Medulla oblongata (tissue), 1 donor: Measurements from ENCODE around the gene ADGRE1.

ENCODE experiments used
- DNase-seq: peaks from one replicate; pipeline ENCODE4 v3.0.0-alpha.2; 2015; ENCODE audit errors: extremely low spot score

The ADGRE1 gene

DNA sequence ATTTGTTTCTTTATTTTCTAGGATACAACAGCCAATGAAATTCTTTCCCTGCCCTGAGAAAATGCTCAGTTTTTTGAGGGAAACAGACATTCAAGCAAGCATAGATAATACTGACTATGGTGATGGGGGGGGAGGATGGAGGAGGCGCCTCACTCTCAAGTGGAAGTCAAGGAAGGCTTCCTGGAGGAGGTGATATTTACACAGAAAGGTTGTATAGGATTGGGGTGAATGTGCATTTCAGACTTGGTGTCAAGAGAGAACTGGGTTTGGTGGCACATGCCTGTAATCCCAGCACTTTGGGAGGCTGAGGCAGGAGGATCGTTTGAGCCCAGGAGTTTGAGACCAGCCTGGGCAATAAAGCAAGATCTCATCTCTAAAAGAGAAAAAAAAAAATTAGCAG is 12.2 kb upstream of the ADGRE1 start:
- DNase-seq: no peak

DNA sequence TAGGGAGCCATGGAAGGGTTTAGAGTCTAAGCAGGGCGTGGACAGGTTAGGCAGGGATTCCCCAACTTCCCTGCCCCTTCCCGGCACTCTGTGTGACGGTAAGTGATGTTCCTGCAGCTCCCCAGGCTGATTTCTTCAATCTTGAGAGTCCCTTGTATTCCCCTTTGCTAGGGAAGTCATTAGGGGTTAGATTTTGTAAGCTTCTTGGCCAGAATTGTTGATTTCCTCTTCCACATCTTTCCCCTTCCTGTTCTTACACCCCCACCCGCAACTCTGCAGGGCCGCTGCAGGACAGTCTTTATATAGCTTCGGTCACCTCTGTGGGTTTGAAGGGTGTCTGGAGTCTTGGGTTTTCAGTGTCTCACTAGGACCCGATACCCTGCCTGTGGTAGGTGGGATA is 10.6 kb upstream of the ADGRE1 start:
- DNase-seq: peak; percentile 14

DNA sequence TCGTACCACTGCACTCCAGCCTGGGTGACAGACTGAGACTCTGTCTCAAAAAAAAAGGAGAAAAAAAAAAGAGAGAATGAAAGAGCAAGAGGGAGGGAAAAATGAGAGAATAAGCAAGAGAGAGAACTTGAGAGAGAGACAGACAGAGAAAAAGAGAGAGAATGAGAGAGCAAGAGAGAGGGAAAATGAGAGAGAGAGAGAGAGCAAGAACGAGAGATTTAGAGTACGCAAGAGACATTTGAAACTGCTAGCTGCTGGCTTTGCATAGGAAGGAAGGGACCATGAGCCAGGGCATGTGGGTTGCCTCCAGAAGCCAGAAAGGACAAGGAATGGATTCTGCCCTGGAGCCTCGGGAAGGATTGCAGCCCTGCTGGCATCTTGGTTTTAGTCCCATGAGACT is 9.6 kb upstream of the ADGRE1 start:
- no peak for DNase-seq

DNA sequence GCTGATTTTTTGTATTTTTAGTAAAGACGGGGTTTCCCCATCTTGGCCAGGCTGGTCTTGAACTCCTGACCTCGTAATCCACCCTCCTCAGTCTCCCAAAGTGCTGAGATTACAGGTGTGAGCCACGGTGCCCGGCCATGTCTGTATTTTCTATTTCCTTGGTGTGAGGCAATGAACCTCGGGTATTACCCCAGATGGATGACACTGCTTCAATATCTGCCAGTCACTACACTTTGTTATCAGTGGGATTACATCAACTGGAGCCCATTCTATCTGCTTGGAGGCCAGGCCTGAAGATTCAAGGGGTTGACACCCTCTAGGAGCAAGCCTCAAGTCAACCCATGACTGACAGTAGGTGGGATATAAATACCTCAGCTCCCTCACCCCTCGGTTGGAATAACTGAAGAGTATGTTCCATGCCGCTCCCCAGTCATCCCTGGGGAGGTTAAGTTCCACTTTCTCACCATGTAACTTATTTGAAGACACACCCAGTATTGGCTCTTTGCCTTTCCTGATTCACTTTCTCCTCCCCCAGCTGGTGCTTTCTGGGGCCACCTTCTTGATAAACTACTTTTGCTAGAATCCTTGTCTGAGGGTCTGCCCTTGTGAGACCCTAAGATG is 992 bp upstream of the ADGRE1 start:
- no peak for DNase-seq

DNA sequence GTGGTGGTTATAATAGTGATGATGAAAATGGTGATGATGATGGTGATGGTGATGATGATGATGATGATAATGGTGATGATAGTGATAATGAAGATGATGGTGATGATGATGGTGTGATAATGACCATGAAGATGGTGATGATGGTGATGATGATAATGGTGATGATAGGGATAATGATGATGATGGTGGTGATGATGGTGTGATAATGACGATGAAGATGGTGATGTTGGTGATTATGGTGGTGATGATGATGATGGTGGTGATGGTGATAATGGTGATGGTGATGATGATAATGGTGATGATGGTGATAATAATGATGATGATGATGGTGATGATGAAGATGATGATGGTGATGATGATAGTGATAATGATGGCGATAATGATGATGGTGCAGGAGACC is 1.6 kb downstream of the ADGRE1 start:
- no peak for DNase-seq

DNA sequence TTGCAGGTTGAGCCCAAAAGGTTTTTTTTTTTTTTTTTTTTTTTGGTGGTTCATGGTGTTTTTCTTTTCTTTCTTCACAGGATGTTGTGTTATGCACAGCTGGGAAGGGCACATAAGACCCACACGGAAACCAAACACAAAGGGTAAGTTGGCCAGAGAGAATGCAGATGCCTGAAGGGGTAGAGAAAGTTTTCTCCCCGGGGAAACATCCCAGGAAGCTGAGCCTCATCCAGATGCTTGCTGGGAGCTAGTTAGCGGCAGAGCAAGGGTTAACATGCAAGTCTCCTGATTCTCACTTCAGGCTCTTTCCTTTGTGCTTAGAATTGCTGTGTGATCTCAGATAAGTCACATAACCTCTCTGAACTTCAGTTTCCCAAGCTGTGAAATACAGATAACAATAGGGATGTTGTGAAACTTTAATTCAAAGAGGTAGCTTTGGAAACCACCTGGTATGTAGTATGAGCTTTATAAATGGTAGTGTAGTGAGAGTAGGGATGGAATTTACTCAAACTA is 3.1 kb downstream of the ADGRE1 start:
- DNase-seq: no peak

DNA sequence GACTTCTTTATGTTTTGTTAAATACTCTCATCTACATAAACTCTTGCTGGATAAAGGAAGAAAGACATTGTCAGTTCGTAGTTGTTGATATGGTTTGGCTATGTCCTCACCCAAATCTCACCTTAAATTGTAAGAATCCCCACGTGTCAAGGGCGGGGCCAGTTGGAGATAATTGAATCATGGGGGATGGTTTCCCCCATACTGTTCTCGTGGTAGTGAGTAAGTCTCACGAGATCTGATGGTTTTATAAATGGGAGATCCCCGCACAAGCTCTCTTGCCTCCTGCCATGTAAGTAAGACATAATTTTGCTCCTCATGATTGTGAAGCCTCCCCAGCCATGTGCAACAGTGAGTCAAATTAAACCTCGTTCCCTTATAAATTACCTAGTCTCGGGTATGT is 3.6 kb downstream of the ADGRE1 start:
- no peak for DNase-seq

DNA sequence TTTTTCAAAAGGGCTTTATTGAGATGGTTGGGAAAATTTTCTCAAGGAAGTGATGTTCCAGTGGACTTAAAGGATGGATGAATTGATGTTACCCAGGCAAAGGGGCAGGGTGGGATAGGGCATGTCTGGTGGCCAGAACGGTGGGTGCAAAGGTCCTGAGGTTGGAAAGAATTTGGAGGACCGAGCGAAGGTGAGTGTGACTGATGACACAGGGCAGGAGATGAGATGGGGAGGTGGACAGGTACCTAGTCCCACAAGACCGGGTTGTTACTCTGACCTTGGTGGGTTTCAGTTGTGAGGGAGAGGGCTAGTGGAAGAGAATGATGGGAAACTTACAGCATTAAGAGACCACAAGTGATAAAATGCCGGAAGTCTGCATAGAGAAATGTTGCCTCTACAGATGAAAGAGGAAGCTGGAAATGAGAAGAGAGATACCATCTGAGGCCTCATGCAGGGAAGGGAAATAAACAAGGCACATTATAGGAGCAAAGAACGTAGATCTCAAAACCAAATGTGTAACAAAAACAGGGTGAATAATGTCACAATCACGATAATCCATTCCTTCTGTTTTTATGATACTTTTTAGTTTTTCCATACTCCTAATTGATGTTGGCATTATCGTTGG is 4.5 kb downstream of the ADGRE1 start:
- peak; percentile 50 for DNase-seq

DNA sequence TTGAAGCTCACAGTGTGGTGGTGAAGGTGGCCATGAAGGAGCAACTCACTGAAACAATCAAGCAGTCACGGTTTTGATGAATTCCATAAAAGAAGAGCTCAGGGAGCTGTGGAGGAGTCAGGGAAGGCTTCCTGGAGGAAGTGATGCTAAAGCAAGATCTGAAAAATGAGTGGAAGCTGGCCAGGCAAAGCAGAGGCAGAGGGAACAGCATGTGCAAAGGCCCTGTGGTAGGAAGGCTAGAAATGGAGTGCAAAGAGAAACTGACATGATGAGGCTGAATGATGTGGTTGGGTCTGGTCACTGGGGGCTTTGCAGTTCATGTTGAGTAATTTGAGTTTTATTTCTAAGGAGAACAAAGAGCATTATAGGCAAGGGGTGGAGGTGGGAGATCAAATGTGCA is 6.9 kb downstream of the ADGRE1 start:
- DNase-seq: no peak

DNA sequence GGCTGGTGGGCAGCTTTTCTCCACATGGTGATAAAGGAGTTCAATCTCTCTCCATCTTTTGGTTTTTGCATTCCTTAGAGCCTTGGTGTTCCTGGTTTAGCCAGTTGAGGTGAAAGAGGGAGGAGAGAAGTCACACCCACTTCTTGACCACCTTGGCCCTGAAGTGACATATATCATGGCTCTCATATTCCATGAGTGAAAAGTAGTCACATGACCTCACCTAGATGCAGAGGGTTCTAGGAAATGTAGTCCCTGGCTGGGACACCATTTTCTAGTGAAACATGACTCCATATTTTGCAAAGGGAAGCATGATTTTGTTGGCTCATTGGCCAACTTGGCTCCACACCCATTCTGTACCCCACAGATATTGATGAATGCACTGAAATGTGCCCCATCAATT is 16.1 kb downstream of the ADGRE1 start:
- no peak for DNase-seq

DNA sequence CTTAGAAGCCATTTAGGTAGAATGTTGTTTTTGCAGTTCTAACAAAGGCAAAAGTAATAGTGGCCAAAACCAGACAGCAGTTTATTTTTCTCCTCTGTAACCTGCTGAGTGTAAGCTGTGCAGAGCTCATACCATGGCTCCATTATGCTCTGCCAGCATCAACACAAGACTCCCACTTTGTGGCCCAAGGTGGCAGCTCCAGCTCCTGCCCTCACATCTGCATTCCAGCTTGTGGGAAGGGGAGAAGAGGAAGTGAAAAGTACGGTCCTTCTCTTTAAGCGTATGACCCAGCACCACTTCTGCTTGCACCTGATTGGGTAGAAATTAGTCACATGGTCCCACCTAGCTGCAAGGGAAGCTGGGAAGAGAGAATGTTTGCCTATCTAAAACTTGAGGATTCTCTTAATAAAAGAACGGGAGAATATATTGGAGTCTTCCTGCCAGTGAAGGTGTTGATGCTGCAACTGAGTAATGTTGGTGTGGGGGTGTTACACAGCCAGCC is 19.2 kb downstream of the ADGRE1 start:
- no peak for DNase-seq

DNA sequence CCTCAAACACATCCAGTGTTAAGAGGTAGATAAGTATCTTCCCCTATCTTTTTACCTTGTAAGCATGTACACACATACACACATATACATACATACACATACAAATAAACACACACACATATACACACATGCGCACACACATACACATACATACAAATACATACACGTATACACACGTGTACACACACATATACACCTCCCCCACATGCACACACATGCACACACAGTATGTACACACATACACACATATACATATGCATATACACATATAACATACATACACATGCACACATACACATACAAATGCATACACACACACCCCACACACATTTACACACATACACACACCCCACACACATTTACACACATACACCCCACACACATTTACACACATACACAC is 24.1 kb downstream of the ADGRE1 start:
- no peak for DNase-seq

DNA sequence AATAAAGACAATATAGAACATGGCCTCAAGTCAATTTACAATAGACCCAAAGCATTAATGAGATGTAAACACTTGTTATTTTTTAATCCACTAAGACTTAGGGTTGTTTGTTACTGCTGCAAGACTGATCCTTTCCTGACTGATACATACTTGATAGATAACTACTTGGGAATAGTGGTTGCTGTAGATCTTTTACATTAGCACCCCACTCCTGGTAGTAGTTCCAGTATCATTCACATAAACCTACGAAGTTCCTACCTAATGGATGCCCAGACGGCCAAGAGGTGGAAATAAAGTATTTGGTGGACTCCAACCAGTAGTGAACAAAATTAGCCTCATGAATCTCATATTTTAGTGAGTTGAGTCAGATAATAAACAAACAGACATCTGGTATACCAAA is 26.9 kb downstream of the ADGRE1 start:
- no peak for DNase-seq

DNA sequence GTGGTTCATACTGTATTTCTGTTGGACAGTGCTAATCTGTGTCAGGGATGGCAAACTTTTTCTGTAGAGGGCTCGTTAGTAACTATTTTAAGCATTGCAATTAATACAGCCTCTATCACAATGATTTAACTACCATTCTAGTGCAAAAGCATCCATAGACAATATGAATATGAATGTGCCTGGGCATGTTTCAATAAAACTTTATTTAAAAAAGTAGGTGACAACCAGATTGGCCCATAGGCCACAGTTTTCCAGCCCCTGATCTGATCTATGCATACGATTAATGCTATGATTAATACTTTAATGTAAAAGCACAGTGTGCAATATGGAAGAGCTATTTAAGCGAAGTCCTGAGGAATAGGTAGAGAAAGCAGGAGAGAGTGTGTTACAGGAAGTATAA is 29.6 kb downstream of the ADGRE1 start:
- DNase-seq: no peak

DNA sequence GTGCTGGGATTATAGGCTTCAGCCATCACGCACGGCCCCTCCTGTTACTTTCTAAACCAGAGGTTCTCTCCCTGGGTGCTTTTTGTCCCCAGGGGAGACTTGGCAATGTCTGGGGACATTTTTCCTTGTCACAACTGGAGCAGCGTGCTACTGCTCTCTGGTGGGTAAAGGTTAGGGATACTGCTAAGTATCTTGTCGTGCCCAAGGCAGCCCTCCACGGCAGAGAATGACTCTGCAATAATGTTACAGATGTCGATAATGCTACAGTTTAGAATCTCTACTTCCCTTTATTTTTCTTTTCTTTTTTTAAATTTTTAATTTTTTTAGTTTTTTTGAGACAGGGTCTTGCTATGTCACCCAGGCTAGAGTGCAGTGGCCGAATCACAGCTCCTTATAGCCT is 38.0 kb downstream of the ADGRE1 start:
- no peak for DNase-seq

DNA sequence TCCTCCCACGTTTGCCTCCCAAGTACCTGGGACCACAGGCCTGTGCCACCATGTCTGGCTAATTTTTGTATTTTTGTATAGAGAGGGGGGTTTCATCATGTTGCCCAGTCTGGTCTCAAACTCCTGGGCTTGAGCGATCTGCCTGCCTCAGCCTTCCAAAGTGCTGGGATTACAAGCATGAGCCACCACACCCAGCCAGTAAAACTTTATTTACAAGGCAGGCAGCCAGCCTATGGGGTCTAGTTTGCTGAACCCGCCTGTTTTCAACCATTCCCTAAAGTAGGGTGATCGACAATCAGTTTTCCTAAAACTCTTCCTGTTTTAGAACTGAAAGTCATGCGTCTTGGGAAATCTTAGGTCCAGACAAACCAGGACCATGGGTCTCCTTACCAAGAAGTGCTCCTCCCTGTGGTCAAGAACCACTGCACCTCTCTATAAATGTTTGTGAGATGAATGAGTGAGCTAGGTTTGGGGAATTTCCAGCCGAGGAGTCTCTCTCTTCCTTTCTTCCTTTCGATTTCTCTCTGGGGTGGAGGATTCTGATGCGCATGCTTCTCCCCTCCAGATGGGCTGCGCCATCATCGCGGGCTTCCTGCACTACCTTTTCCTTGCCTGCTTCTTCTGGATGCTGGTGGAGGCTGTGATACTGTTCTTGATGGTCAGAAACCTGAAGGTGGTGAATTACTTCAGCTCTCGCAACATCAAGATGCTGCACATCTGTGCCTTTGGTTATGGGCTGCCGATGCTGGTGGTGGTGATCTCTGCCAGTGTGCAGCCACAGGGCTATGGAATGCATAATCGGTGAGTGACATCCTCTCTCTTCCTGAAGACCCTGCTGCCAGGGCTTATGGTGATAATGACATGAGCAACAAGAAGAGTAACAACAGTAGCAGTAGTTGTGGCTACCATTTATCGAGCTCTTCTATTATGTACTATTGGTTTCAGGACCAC is 38.7 kb downstream of the ADGRE1 start:
- no peak for DNase-seq

DNA sequence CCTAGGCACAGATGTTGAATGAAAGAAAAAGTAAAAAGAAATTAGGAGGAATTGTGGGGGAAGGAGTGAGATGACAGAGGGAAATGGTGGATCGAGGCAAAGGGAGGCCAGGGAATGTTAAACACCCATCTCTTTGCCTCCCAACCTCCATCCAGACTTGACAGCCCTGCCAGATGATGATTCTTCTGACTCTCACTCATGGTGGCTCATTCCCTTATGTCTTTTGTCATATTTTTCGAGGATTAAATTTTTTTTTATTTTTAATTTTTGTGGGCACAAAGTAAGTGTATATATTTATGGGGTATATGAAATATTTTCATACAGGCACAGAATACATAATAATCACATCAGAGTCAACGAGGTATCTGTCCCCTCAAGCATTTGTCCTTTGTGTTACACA is 42.8 kb downstream of the ADGRE1 start:
- no peak for DNase-seq

DNA sequence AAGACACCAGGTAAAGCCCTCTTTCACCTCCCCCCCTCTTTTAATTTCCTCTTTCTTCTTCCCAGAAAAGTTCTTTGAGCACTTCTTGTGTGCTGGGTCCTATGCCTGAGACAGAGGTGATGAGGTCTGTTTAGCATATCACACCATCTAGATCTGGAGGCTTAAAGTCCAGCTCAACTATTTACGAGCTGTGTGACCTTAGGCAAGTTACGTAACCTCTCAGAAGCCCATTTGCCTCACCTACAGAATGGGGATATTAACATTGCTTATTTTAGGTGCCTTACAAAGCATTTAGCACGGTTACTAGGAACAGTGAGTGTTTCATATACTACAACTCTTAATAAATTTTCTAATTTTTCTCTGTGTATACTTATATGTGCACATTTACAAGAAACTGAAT is 47.7 kb downstream of the ADGRE1 start:
- no peak for DNase-seq

DNA sequence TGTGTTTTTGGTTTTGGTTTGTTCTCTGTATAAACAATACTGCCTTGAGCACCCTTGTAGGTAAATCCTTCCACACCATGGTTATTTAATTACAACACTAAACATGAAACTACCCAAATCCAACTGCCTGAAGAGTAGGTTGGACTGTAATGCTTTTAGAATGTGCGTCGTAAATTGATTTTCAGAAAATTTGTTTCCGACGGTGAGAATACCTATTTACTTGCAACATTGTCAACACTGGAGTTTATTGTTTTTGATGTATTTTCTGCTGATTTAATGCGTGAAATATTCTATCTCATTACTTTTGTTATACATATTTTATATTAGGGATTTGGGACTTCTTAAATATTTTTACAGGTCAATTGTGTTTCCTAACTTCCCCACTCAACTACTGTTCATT is 48.2 kb downstream of the ADGRE1 start:
- no peak for DNase-seq

DNA sequence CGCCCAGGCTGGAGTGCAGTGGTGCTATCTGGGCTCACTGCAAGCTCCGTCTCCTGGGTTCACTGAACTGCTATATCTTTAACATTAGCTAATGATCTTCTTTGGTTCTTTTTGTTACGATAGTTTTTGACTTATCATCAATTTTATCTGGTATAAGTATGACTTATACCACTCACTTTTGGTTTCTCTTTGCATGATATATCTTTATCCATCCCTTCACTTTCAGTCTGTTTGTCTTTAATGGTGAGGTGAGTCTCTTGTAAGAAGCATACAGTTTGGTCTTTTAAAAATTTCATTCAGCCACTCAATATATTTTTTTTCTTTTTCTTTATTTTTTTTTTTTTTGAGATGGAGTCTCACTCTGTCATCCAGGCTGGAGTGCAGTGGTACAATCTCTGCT is 58.4 kb downstream of the ADGRE1 start:
- no peak for DNase-seq

DNA sequence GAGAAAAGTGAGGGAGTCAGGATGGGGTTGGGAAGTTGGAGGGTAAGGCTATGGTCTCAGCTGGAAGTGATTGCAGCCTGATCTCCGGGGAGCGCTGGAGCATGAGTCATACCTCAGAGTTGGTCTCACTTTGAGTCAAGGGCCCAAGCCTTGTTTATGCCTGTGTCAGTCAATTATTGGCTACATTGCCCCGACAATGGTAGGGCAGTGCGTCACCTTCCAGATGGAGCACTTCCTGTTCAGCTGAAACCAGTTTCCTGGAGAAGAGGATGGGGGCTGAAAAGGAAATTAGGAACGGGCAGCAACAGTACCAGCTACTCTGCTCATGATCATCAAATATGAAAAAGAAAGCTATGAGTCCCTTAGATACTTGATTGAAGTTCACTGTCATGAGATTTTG is 60.4 kb downstream of the ADGRE1 start:
- DNase-seq: no peak

DNA sequence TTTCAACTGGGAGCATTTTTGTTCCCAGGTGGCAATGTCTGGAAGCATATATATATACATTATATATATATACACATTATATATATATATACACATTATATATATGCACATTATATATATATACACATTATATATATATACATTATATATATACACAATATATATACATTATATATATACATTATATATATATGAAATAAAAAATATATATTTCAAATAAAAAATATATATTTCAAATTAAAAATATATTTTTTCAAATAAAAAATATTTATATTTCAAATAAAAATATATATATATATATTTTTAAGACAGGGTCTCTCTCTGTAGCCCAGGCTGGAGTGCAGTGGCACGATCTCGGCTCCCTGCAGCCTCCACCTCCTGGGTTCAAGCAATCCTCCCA is 61.5 kb downstream of the ADGRE1 start:
- no peak for DNase-seq

DNA sequence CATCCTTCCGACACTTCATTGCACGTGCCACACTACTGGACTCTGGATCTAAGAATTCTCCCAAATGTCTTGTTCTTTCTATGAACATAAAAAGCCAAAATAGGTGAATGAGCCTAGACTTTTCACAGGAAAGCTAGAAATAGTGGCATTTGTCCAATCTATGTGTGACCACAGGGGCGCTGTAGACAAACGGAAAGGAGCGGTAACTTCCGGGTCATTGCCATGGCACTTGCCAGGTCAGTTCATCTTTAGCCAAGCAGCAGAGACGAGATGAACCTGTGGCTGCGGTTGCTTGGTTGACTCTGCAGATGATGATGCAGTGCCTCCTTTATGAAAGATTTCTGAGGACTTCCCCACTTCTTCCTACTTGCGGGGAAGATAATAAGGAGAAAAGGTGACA is 65.6 kb downstream of the ADGRE1 start:
- no peak for DNase-seq
